HAP-1 (cell line): Measurements from ENCODE around the gene GHR.

Source experiments
- DNase-seq, 2 experiments: peaks; one replicate each; pipeline ENCODE4 v3.0.0-alpha.2; 2016 to 2020; ENCODE audit warnings: low spot score in 2 of 2
- H3K27me3 ChIP-seq: fragments of 250-450 bp; sonication (Bioruptor Pico); 2 replicates; pipeline ENCODE4 v1.5.1; 2020; ENCODE audit warnings: low read depth, mild to moderate bottlenecking, moderate library complexity
- H3K36me3 ChIP-seq: fragments of 250-450 bp; sonication (Bioruptor Pico); replicated peaks from 2 replicates; pipeline ENCODE4 v1.5.1; 2020; ENCODE audit warnings: mild to moderate bottlenecking
- H3K4me1 ChIP-seq: fragments of 250-450 bp; sonication (Bioruptor Pico); 2 replicates; pipeline ENCODE4 v1.5.1; 2020; ENCODE audit warnings: mild to moderate bottlenecking
- H3K4me3 ChIP-seq: fragments of 250-450 bp; sonication (Bioruptor Pico); 2 replicates; pipeline ENCODE4 v1.5.1; 2020; ENCODE audit warnings: mild to moderate bottlenecking, moderate library complexity
- H3K9me3 ChIP-seq: fragments of 250-450 bp; sonication (Bioruptor Pico); 2 replicates; pipeline ENCODE4 v1.5.1; 2020; ENCODE audit warnings: mild to moderate bottlenecking, moderate library complexity
- in situ Hi-C: fragments of 300-500 bp; cut with MboI; formaldehyde crosslinking; loops from 3 replicates; pipeline ENCODE4 v1.14.3; 2020; ENCODE audit warnings: low sequenced_read_pairs, inconsistent platforms, mixed read lengths

GHR gene

GRCh38 chr5:42490831-42491230, 67.6 kb downstream of the GHR start:
- Histone ChIP-seq H3K4me3 (no peak overlapping the region), H3K36me3 (no peaks in the 10 kb centered on the region), H3K4me1 (no peaks in the 10 kb centered on the region), H3K27me3 (no peaks in the 10 kb centered on the region), H3K9me3 (no peaks in the 10 kb centered on the region)
- no peak for DNase-seq
- in situ Hi-C loops: no loop called here

GRCh38 chr5:42491699-42492098, 68.5 kb downstream of the GHR start:
- no peaks in the 10 kb centered on the region for H3K36me3 ChIP-seq
- no peaks in the 10 kb centered on the region for H3K9me3 ChIP-seq
- in situ Hi-C loops: no loop called here

GRCh38 chr5:42492974-42493373, 69.7 kb downstream of the GHR start:
- Histone ChIP-seq H3K36me3 (no peaks in the 10 kb centered on the region), H3K27me3 (no peaks in the 10 kb centered on the region), H3K4me1 (peaks cover 5% of the 10 kb centered on the region), H3K9me3 (no peaks in the 10 kb centered on the region), H3K4me3 (no peak overlapping the region)
- DNase-seq: no peak
- in situ Hi-C loops: no loop called here

More at GRCh38 chr5:42491699-42492098, 68.5 kb downstream of the GHR start:
- H3K4me1 ChIP-seq: no peaks in the 10 kb centered on the region; the same call in 1 of the 2 replicates
- H3K4me3 ChIP-seq: no peak overlapping the region
- H3K27me3 ChIP-seq: no peaks in the 10 kb centered on the region
- DNase-seq: no peak

GRCh38 chr5:42494414-42494813, 71.2 kb downstream of the GHR start:
- Histone ChIP-seq H3K27me3 (no peaks in the 10 kb centered on the region), H3K9me3 (no peaks in the 10 kb centered on the region), H3K36me3 (no peaks in the 10 kb centered on the region), H3K4me3 (no peak overlapping the region), H3K4me1 (peaks cover 5% of the 10 kb centered on the region)
- no peak for DNase-seq
- in situ Hi-C loops: no loop called here

GRCh38 chr5:42495914-42496313, 72.7 kb downstream of the GHR start:
- Histone ChIP-seq H3K27me3 (no peaks in the 10 kb centered on the region), H3K4me3 (no peak overlapping the region), H3K4me1 (peaks cover 5% of the 10 kb centered on the region), H3K9me3 (no peaks in the 10 kb centered on the region), H3K36me3 (no peaks in the 10 kb centered on the region)
- DNase-seq: no peak
- in situ Hi-C loops: no loop called here

- H3K4me1 ChIP-seq: peaks cover 5% of the 10 kb centered on the region
- H3K36me3 ChIP-seq: no peaks in the 10 kb centered on the region
- in situ Hi-C loops: no loop called here
- no peaks in the 10 kb centered on the region for H3K9me3 ChIP-seq
- H3K27me3 ChIP-seq: no peaks in the 10 kb centered on the region
- no peak overlapping the region for H3K4me3 ChIP-seq
- DNase-seq: peak; percentile 20 to 45
Measured at GRCh38 chr5:42496397-42497156, 73.3 kb downstream of the GHR start.

- Histone ChIP-seq H3K9me3 (no peaks in the 10 kb centered on the region), H3K4me1 (peaks cover 5% of the 10 kb centered on the region), H3K27me3 (no peaks in the 10 kb centered on the region), H3K36me3 (no peaks in the 10 kb centered on the region), H3K4me3 (no peak overlapping the region)
- no peak for DNase-seq
- in situ Hi-C loops: no loop called here
Measured at GRCh38 chr5:42498000-42498399, 74.8 kb downstream of the GHR start.

GRCh38 chr5:42499016-42499415, 75.8 kb downstream of the GHR start:
- H3K36me3 ChIP-seq: no peaks in the 10 kb centered on the region
- no peak overlapping the region for H3K4me3 ChIP-seq
- no peaks in the 10 kb centered on the region for H3K9me3 ChIP-seq
- in situ Hi-C loops: no loop called here
- H3K27me3 ChIP-seq: no peaks in the 10 kb centered on the region
- no peak for DNase-seq
- H3K4me1 ChIP-seq: peaks cover 5% of the 10 kb centered on the region

- in situ Hi-C loops: no loop called here
- no peaks in the 10 kb centered on the region for H3K9me3 ChIP-seq
- no peak overlapping the region for H3K4me3 ChIP-seq
- no peak for DNase-seq
- peaks cover 5% of the 10 kb centered on the region for H3K4me1 ChIP-seq
- no peaks in the 10 kb centered on the region for H3K27me3 ChIP-seq
- H3K36me3 ChIP-seq: no peaks in the 10 kb centered on the region
Measured at GRCh38 chr5:42500003-42500599, 76.9 kb downstream of the GHR start.

GRCh38 chr5:42502613-42503470, 79.6 kb downstream of the GHR start:
- Histone ChIP-seq H3K4me3 (no peak overlapping the region), H3K36me3 (no peaks in the 10 kb centered on the region), H3K9me3 (no peaks in the 10 kb centered on the region), H3K27me3 (no peaks in the 10 kb centered on the region), H3K4me1 (no peaks in the 10 kb centered on the region)
- DNase-seq: no peak
- in situ Hi-C loops: no loop called here

- no peak for DNase-seq
- Histone ChIP-seq H3K4me1 (no peaks in the 10 kb centered on the region), H3K36me3 (no peaks in the 10 kb centered on the region), H3K4me3 (no peak overlapping the region), H3K9me3 (no peaks in the 10 kb centered on the region), H3K27me3 (no peaks in the 10 kb centered on the region)
- in situ Hi-C loops: no loop called here
Measured at GRCh38 chr5:42506662-42507061, 83.4 kb downstream of the GHR start.

- no peaks in the 10 kb centered on the region for H3K36me3 ChIP-seq
- H3K4me3 ChIP-seq: no peak overlapping the region
- in situ Hi-C loops: no loop called here
- no peaks in the 10 kb centered on the region for H3K9me3 ChIP-seq
- H3K4me1 ChIP-seq: no peaks in the 10 kb centered on the region
- no peaks in the 10 kb centered on the region for H3K27me3 ChIP-seq
- DNase-seq: no peak
Measured at GRCh38 chr5:42507451-42508097, 84.3 kb downstream of the GHR start.

- no peak for DNase-seq
- in situ Hi-C loops: no loop called here
- no peaks in the 10 kb centered on the region for H3K4me1 ChIP-seq
- no peak overlapping the region for H3K4me3 ChIP-seq
- H3K9me3 ChIP-seq: no peaks in the 10 kb centered on the region
- no peaks in the 10 kb centered on the region for H3K27me3 ChIP-seq
- H3K36me3 ChIP-seq: no peaks in the 10 kb centered on the region
Measured at GRCh38 chr5:42513246-42513645, 90.0 kb downstream of the GHR start.
